ENCODE data around the gene DHX35.

- TF ChIP-seq POLR2A (IDR thresholded peaks at IDR 0.05) (no peak), EP300 (IDR thresholded peaks at IDR 0.05) (no peak), POLR2AphosphoS5 (IDR thresholded peaks at IDR 0.05) (no peak)
- TF ChIP-seq, protein P1, sequence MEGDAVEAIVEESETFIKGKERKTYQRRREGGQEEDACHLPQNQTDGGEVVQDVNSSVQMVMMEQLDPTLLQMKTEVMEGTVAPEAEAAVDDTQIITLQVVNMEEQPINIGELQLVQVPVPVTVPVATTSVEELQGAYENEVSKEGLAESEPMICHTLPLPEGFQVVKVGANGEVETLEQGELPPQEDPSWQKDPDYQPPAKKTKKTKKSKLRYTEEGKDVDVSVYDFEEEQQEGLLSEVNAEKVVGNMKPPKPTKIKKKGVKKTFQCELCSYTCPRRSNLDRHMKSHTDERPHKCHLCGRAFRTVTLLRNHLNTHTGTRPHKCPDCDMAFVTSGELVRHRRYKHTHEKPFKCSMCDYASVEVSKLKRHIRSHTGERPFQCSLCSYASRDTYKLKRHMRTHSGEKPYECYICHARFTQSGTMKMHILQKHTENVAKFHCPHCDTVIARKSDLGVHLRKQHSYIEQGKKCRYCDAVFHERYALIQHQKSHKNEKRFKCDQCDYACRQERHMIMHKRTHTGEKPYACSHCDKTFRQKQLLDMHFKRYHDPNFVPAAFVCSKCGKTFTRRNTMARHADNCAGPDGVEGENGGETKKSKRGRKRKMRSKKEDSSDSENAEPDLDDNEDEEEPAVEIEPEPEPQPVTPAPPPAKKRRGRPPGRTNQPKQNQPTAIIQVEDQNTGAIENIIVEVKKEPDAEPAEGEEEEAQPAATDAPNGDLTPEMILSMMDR (IDR thresholded peaks at IDR 0.05): no peak
These were observed 108.5 kb downstream of the DHX35 start for GRCh38 chr20:39070484-39071231.
